Measurements from ENCODE around the gene KIF4B.

Gene KIF4B

DNA sequence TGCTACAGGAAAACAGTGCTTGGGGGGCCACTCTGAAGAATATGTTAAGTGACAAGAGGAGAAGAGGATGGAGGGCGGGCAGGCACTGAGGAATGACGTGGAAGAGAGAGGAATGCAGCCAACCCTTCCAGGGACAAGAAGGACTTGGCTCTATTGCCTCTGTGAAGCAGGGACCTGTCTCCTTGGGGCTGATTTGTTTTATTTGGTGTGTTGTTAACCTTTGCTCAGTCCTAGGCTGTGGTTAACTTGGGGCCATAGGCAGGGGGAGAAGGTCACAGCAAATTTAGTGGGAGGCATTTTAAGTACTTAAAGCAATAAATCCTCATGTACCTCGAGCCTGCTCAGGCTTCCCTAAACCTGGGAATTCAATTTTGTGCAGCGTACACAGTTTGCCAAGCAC, 39.9 kb downstream of the KIF4B start:
- DNase-seq (ENCODE audit: low read depth) = no peak

GRCh38 chr5:155056644-155057269, 43.2 kb downstream of the KIF4B start:
- no peak for DNase-seq (ENCODE audit: low read depth)

DNA sequence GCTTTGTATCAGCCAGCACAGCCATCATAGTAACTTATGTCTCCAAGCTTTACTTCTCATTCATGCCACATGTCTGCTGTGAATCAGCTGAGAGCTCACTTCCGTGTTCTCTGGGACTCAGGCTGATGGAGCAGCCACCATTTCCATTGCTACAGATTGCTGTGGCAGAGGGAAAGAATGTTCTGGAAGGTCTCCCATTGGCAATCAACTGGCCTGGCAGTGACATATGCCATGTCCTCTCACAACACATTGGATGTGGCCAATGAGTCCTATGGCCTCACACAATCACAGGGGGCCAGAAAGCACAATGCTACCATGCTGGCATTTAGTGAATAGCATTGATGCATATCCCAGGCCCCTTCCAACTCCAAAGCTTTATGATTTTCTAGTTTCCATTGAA, 44.1 kb downstream of the KIF4B start:
- no peak for DNase-seq (ENCODE audit: low read depth)

DNA sequence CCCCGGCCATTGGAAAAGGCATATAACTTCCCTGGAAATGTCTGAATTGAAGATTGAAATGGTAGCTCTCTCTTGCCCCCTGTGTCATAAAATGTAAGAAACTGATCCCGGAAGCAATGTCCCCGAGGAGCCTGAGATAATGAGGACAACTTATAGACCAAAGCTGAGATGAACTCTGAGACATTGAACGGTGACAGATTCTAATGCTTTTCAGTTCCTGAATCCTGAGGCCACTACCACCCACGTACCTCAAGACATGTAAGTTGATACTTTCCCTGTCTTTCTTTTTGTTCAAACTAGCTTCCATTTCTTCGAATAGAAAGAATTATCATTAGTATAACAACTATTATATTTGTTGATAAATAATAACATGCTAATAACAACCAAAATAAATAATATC, 51.0 kb downstream of the KIF4B start:
- no peak for DNase-seq (ENCODE audit: low read depth)

GRCh38 chr5:155066886-155067595, 53.5 kb downstream of the KIF4B start:
- DNase-seq (ENCODE audit: low read depth) = no peak

Data from activated T-cell treated with anti-CD3 and anti-CD28 coated beads for 48 hours (primary cell).